Measurements from ENCODE around the gene TPST1.

TPST1 gene

DNA sequence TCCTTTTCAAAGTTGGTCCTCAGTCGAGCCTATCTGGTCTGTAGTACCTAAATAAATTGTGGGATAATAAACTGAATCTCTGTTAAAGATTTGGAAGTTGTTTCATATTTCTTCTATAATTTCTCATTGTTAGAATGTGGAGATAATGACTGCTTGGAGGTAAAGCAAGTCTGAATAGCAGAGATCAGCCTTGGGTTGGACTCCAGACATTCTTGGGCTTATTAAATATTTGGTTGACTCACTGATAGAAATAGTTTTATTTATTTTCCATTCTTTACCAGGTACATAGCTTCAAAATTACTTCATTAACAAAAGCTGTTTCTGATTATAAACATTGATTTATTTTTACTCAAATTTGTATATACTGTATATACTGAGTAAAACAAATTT lies 34.3 kb downstream of the TPST1 start:
- DNase-seq: no peak

DNA sequence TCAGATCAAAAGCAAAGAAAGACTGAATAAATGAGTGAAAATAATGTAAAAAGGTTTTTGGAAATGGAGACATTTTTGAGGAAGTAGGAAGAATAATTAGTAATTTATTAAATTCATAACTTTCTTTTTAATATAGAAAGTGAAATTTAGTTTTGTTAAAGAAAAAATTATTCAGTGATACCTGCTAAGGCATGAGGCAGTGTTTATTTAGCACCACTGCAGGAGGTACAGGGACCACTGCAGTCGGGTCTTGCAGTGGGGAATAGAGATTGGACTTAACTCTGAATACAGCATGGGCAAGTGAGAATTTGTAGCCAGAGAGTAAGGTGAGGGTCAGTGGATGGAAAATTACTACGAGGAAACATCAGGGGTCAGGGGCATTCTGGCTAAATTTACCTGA lies 39.9 kb downstream of the TPST1 start:
- no peak for DNase-seq

DNA sequence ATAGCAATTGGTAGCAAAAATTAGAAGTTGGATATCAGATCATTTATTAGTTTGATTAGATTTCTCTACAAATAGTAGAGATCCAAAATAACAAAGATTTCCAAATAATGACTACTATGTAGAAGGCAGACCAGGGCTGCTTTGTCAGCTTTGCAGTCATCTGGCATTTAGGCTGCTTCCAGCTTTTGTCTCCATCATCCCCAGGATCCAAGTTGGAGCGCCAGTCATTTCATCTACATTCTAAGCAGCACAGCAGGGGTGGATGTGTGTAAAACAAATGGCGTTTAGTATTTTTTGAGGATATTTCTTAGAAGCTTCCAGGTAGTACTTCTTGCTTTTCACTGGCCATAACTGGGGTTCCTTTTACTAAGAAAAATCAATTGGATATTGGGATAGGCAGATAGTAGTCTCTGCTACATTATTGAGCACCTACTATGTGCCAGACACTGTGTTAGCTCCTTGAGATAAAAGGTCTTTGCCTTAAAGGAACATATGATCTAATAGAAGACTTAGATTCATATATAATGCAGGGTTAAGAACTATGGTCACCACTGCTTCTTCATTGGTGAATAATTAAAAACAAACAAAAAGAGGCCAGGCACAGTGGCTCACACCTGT lies 41.5 kb downstream of the TPST1 start:
- no peak for DNase-seq

DNA sequence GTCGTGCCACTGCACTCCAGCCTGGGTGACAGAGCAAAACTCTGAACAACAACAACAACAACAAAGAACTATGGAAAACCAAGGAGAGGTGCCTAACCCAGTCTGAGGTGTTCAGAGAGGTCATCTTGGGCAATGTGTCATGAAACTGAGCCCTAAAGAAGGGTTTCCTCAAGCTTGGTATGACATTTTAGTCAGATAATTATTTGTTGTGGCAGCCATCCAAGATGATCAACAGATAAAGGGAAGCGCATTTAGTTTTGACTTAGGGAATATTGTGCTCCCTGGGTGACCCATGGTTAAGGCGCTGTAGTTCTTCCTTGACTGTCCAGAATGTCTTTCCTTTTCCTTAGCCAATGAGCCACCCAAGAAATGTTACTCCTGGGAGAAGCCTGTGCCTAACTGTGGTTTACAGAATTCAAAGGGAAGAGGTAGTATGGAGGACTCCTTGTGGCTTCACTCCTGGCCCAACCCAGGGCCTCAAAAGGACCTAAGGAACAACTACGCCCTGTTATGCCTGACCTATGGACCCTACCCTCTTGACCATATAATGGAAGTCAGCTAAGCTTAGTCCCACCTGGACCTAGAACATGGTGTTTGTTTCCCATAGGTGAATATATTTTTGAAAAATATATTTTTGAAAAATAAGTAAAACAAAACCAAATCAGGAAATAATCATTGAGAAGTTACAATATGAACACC lies 42.4 kb downstream of the TPST1 start:
- no peak for DNase-seq

DNA sequence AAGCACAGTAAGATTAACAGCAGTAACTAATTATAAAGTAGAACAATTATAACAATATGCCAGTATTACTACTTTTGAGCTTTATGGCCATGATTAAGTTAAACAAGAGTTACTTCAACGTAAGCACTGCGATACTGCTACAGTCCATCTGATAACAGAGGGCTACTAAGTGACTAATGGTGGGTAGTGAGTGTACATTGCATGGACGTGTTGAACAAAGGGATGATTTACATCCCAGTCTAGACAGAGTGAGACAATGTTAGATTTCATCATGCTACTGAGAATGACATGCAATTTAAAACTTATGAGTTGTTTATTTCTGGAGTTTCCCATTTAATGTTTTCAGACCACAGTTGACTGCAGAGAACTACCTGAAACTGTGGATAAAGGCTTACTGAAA lies 45.6 kb downstream of the TPST1 start:
- DNase-seq: no peak

DNA sequence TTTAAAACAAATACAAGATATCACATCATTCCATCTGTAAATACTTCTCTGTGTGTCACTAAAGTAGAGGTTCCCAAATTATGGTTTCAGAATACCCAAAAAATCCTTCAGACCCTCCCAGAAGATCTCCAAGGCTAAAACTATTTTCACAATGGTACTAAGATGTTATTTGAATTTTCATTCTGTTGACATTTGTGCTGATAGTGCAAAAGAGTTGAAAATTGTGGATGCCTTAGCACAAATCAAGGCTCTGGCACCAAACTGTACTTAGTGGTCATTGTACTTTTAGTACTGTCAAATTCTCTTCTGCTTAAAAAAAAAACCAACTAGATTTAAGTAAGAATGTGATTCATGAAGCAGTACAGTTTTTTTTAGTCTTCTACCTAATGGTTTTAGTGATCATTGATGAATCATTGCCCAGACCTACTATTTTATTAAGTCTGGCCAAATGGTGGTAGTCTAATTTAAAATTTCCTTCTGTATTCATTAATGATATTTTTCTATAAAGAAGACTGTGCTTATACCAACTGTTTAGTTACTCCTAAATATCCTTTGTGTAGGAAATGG lies 50.5 kb downstream of the TPST1 start:
- DNase-seq: no peak

DNA sequence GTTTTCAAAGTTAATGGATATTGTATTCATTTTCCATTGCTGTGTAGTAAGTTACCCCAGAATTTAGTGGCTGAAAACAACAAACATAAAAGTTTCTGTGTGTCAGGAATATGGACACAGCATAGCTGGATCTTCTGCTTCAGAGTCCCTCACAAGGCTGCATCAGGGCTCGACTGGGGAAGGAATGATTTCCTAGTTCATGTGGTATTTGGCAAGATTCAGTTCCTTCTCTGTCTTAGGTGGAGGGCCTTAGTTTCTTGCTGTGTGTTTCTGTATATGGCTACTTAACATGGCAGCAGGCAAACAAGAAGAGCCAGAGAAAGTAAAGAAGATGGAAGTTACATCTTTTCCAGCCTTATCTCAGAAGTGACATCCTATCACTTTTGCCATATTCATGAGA lies 51.1 kb downstream of the TPST1 start:
- DNase-seq: no peak

DNA sequence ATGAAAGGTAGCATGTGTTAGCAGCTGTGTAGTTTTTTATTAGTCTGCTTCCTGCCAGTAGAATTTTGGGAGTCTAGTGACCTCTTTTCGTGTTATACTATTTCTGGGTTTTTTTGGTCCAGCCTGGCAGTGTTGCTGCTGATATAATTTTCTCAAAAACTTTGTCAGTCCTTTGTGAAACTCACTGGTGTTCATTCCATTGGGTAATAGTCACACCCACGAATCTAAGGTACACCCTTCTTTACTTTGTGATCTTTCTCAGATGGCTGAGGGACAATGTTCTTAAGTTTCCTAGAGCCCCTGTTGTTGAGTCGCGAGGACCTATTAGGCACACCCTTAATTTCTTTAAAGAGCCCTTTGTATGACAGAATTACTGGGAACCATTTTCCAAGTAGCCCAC lies 52.3 kb downstream of the TPST1 start:
- DNase-seq: no peak

DNA sequence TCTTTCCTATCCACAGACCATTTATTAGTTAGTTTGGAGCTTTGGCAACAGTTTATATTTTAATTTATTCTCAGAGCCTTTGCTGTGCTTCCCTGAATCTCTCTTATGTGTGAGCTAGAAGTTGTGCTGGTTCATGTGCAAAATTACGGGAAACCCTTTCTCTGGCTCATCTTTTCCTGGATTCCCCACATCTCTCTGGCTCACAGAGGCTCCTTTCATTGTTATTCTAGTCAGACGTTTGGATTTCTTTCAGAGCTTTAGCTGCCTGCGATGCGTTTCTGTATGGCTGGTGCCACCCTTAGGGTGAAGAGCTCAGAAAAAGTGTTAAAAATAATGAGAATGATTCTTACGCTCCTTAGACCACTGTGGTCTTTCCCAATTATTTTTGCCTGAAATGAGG lies 53.3 kb downstream of the TPST1 start:
- no peak for DNase-seq

DNA sequence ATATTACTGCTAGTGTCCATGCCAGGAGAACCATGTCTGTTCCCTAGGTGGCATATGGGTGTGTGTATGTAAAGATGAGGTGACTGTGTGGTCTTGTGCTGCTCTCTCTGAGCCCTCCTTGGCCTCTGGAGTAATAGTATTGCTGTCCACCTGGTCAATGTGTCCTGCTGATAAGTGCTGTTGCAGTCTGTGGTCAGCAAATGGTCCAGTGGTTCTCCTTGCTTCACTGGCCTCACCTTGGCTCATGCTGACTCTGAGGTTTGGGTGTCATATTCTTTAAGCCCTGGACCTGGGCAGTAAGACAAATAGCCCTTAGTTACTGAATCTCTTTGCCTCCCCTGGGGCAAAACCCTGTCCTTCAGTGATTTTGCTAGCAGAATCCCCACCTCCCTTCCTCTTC lies 56.8 kb downstream of the TPST1 start:
- DNase-seq: no peak

DNA sequence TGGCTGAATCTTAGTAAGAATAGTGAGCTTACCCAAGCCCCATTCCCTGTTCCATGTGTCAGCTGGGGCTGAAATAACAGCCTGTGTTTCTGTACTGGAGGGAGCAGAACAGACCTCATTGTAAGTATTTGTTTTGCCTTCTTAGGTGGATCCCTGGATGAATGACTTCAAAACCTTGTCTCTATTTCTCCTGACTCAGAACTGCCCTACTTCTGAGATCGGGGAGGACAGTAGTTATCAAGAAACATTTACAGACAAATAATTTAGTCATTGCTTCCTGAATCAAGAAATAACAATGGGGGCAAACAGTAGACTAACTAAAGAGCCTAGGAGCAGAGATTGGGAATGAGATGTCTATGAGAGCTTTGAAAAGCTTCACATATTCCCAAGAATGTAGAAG lies 58.8 kb downstream of the TPST1 start:
- DNase-seq: no peak

DNA sequence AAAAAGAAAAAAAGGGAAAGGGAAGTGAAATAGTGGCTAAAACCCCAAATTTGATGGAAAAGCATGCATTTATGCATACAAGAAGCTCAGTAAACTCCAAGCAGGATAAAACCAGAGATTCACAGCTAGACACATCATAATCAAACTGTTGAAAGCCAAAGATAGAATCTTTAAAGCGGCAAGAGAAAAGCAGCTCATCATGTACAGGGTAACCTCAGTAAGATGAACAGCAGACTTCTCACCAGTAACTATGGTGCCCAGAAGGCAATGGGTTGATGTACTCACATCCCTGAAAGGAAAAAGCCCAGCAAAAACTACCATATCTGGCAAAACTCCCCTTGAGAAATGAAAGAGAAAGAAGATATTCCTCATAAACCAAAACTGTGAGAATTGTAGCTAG lies 60.4 kb downstream of the TPST1 start:
- DNase-seq: no peak

DNA sequence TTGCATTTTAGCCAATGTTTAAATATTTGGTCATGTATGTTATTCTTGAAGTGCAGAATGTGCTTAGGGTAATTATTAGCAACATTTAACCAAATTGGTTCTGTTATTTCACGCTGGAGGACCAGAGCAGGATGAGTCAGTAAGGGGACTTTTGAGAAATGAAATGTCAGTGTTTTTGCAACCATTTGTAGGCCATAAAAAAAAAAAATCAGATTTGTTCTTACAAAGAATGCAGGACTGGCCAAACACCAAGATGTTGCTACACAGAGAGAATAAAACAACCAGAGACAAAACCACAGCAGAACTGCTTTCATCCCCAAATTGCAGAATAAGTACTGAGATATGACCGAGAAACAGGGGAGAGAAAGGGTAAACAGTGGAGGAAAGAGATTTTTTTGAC lies 62.1 kb downstream of the TPST1 start:
- DNase-seq: no peak

DNA sequence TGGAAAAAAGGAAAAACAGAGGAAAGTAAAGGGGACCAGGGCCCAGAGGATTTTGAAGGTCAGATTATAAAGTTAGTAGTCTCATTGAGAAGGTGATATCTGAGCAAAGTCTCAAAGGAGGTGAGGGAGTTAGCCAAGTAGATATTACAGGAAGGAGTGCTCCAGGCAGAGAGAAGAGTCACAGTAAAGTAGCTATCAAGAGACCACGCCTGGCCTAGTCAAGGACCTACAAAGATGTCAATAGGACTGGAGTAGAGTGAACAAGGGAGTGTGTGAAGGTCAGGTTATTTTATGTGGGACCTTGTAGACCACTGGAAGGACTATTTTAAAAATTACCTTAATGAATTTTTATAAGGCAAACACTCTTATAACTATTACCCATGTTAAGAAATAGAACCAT lies 64.8 kb downstream of the TPST1 start:
- no peak for DNase-seq

DNA sequence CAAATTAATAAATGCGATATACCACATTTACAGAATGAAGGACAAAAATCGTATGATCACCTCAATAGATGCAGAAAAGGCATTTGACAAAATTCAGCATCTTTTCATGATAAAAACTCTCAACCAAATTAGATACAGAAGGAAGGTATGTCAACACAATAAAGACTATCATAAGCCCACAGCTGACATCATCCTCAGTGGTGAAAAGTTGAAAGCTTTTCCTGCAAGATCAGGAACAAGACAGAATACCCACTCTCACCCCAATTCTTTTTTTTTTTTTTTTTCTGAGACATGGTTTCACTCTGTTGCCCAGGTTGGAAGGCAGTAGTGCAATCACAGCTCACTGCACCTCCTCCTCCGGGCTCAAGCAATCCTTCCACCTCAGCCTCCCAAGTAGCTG lies 67.2 kb downstream of the TPST1 start:
- no peak for DNase-seq

DNA sequence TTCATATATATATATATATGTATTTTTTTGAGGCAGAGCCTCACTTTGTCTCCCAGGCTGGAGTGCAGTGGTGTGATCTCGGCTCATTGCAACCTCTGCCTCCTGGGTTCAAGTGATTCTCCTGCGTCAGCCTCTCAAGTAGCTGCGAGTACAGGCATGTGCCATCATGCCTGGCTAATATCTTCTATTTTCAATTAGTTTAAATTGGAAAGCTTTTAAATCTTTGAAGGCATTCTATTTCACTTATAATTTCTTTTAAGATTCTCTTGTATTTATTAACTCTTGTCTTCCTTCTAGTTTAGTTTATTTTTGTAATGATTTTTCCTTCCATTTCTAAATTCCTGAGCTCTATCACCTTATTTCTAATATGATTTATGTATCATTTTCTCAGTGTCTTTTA lies 71.2 kb downstream of the TPST1 start:
- DNase-seq: no peak

DNA sequence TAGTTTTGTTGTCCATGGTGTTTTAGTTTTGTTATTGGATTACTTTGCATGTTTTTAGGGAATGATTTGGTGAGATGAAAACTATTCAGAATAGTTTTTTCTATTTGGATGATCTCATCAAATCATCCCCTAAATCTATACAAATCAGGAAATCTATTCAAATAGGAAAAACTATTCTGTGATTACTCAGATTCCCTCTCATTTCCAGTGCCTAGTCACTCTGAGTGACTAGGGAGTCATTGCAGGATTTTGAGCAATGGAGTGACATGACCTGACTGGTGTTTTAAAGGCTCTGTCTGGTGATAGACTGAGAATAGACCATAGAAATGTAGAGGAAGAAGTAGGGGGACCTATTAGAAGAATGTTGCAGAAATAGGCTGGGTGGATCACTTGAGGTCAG lies 72.4 kb downstream of the TPST1 start:
- no peak for DNase-seq

DNA sequence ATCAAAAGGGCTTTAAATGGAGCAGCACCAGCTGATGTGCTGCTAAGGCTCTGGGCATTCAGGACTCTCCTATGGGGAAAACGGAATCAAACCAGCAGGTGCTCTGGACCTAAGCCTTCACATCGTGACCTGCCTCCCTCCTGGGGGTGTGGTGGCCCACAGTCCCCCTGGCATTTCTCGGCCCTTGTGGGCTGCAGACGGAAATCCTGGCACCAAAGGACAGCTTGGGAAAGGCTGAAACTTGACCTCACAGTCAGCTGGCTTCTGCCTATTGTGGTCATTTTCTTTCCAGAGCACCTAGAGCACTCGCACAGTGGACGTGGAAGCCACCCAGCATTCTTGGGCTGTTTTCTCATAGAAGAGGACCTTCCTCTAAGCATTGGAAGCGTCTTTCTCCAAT lies 74.8 kb downstream of the TPST1 start:
- DNase-seq: no peak

DNA sequence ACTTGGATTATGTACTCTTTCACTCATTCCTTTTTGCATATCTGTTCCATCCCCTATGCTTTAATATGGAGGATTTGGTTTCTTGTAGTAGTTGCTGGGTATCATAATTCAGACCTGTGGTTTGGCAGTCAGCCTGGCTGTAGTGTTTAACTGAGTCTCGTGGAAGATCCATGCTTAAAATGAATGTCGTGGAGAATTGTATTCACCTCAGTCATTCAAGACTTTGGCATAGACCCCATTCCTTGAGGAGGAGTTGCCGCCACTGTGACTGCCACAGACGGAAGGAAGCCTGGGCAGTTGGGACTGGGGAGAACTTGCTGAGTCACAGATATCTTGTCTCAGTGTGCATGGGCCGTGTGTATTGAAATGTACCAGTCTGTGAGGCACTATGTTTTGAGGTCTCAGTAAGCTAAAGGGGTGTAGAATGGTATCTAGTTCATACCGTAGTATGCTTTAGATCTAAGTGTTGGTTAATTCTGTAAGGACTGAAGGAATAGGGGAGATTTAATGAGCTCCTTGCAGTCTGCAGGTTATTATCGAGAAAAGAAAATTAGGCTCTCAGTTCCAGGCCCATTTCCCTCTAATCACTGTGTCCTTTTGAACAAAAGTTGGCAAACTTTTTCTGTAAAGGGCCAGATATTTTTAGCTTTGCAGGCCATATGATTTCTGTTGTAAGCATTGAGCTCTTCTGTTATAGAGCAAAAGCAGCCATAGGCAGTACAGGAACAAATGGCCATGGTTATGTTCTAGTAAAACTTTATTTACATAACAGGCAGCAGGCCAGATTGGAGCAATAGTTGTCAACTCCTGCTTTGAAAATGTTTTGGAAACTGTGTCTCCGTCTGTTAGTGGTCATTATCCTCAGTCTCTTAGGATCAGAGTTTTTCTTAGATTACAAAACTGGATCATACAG lies 76.8 kb downstream of the TPST1 start:
- DNase-seq: no peak

DNA sequence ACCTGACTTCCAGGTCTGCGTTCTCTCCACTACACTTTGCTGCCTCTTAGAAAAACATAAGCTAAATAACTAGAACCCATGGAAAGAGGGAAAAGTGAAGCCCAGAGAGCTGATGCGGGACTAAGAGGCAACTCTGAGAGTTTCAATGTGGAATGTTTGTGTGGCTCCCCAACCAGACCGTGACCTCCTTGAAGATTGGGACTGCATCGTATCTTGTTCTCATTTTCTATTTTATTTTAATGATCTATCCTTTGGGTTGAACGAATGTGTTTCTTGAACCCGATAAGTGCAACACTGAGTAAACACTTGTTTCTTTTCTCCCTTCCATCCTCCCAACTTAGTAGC lies 77.4 kb downstream of the TPST1 start:
- no peak for DNase-seq

DNA sequence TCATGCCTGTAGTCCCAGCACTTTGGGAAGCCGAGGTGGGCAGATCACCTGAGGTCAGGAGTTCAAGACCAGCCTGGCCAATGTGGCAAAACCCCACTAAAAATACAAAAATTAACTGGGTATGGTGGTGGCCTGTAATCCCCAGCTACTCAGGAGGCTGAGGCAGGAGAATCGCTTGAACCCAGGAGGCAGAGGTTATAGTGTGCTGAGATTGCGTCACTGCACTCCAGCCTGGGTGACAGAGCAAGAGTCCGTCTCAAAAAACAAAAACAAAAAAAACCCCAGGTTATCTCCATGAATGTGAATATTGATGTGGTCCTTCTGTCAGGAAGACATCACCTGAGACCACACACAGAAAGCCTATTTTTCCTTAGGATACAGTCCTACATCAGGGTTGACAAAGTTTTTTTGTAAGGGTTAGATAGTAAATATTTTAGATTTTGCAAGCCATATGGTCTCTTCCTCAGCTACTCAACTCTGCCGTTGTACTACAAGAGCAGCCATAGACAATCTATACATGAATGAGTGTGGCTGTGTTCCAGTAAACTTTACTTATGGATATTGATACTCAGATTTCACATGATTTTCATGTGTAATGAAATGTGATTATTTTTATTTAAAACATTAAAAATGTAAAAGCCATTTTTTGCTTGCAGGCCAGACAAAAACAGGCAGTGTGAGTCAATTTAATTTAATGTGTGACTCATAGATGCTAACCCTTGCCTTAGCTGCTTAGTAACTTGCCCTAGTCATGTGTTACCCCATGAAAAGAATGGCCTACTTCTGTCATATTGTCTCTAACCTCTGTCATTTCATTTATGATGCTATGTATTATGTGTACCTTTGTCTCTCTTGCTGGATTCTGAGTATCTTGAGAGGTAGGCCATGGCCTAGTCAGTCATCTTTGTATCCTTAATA lies 78.1 kb downstream of the TPST1 start:
- DNase-seq: no peak

DNA sequence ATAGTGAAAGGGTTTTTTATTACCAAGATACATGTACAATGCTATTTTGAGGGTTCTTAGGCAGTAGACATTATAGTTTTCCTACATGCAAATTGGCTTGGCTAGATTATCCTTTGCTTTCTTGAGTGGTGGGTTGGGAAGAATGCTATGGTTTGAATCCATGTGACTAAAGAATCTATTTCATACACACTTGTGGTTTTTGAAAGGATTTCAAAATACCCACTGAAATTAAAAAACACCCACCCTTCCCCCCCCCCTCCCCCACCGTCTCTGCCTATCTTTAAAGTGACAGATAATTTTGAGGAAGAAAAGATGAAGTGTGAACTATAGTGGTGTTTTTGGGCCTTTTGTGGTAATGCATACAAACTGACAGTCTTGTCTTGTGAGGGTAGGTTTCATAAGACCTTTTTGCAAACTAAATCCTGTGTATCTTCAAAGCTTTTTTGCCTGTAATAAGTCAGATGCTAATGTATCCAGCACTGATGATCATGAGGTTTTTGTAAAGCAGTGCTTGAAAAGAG lies 90.9 kb downstream of the TPST1 start:
- no peak for DNase-seq

DNA sequence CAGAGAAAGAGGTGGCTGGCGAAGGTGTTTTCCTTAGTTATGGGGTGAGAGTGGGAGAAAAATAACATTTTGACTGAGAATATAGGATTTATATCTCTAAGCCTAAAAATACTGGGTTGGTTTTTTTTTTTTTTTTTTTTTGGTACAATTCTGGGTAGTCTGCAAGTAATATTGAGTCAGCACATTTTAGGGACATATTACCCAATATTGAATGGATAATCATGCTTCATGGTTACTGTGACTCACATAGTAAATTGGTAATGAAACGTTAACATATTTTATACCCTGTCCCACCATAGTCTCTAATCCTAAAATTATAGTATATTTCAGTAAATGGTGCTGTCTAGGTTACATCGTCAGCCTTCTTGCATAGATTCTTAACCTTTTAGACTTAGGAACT lies 91.4 kb downstream of the TPST1 start:
- DNase-seq: no peak
